Breast epithelium (tissue), 4 donors: ENCODE results near the gene LYZL2. TPM values are rescaled to one million over a fixed set of nuclear protein-coding genes. Genes with fewer than 3 reads are reported as not detected.

Source experiments
- DNase-seq, 2 donors: peaks; one replicate each; pipeline ENCODE4 v3.0.0-alpha.2; 2019; ENCODE audit warnings: low spot score in 2 of 2
- H3K27ac ChIP-seq, 2 donors: fragments of 200-600 bp; sonication (generic) in 1 of 2; one replicate each; pipeline ENCODE4 v1.5.1; 2016 to 2019; ENCODE audit warnings: mild to moderate bottlenecking in 1 of 2
- H3K27me3 ChIP-seq, 2 donors: fragments of 200-600 bp; sonication (generic) in 1 of 2; one replicate each; pipeline versions ENCODE4 v1.5.1 to v1.6.0; 2017 to 2019; ENCODE audit warnings: control low read depth in 1 of 2, mild to moderate bottlenecking in 1 of 2
- H3K36me3 ChIP-seq: fragments of 200-600 bp; one replicate; pipeline ENCODE4 v1.5.1; 2019
- H3K4me1 ChIP-seq, 2 donors: fragments of 200-600 bp; sonication (generic); one replicate each; pipeline ENCODE4 v1.5.1; 2016 to 2019; ENCODE audit warnings: control low read depth in 1 of 2
- H3K4me3 ChIP-seq, 3 donors: fragments of 200-600 bp; sonication (generic); 1 replicate in 2 of 3; 2 replicates in 1 of 3; pipeline ENCODE4 v1.5.1; 2016 to 2019; ENCODE audit warnings: mild to moderate bottlenecking in 3 of 3, moderate library complexity in 2 of 3
- H3K9me3 ChIP-seq, 2 donors: fragments of 200-600 bp; sonication (generic) in 1 of 2; one replicate each; pipeline ENCODE4 v1.5.1; 2016 to 2019; ENCODE audit warnings: control low read depth in 1 of 2
- CTCF ChIP-seq, 3 donors: fragments of 450-650 bp; IDR thresholded peaks; one replicate each; pipeline ENCODE4 v1.5.1; 2016 to 2017; ENCODE audit warnings: antibody characterized with exemption in 3 of 3, mild to moderate bottlenecking in 3 of 3, moderate library complexity in 3 of 3
- POLR2A ChIP-seq: fragments of 450-650 bp; IDR thresholded peaks from one replicate; pipeline ENCODE4 v1.6.1; 2016; ENCODE audit warnings: antibody characterized with exemption, mild to moderate bottlenecking, moderate library complexity
- POLR2AphosphoS5 ChIP-seq, 3 donors: sonication (generic); formaldehyde crosslinking; IDR thresholded peaks; one replicate each; pipeline ENCODE4 v1.6.1; 2017; ENCODE audit warnings: antibody characterized with exemption in 3 of 3
- intact Hi-C: fragments of 100-400 bp; cut with DNase I; formaldehyde crosslinking; loops from one replicate; pipeline ENCODE4 v1.15.1; 2023; ENCODE audit warnings: low total_unique reads
- total RNA-seq, 3 donors: library from RNA; depleted of rRNA; stranded (reverse); fragments of >200 nt; gene quantifications; one replicate each; pipeline ENCODE4 v1.1.0, GENCODE V29; 2016

The LYZL2 gene
- total RNA-seq, 3 donors from 2014 or later, result not detected

- Histone ChIP-seq H3K4me1 (peaks cover 4 to 6% of the 10 kb centered on the region in 2 donors), H3K9me3 (no peaks in the 10 kb centered on the region), H3K27me3 (no peaks in the 10 kb centered on the region), H3K36me3 (no peaks in the 10 kb centered on the region), H3K4me3 (no peak overlapping the region), H3K27ac (no peak overlapping the region)
- no peak for DNase-seq
- no peak for TF ChIP-seq POLR2A
- no peak for TF ChIP-seq POLR2AphosphoS5 (IDR thresholded peaks at IDR 0.05)
- no peak for TF ChIP-seq CTCF (IDR thresholded peaks at IDR 0.05)
- intact Hi-C loops, result no loop called here
Measured at GRCh38 chr10:30579574-30579973, 50.0 kb downstream of the LYZL2 start.

- Histone ChIP-seq H3K27me3 (no peaks in the 10 kb centered on the region), H3K4me3 (no peak overlapping the region), H3K27ac (no peak overlapping the region), H3K4me1 (no peaks in the 10 kb centered on the region), H3K36me3 (no peaks in the 10 kb centered on the region), H3K9me3 (no peaks in the 10 kb centered on the region)
- no peak for TF ChIP-seq CTCF (IDR thresholded peaks at IDR 0.05)
- no peak for TF ChIP-seq POLR2A
- no peak for TF ChIP-seq POLR2AphosphoS5 (IDR thresholded peaks at IDR 0.05)
- no peak for DNase-seq
- intact Hi-C loops, result no loop called here
Measured at GRCh38 chr10:30577048-30577447, 52.5 kb downstream of the LYZL2 start.

GRCh38 chr10:30576641-30577040 lies 52.9 kb downstream of the LYZL2 start:
- TF ChIP-seq POLR2A (no peak), CTCF (IDR thresholded peaks at IDR 0.05) (no peak), POLR2AphosphoS5 (IDR thresholded peaks at IDR 0.05) (no peak)
- H3K4me1 ChIP-seq, result no peaks in the 10 kb centered on the region

GRCh38 chr10:30574432-30574796 lies 55.1 kb downstream of the LYZL2 start:
- Histone ChIP-seq H3K27ac (no peak overlapping the region), H3K4me1 (no peaks in the 10 kb centered on the region), H3K9me3 (no peaks in the 10 kb centered on the region), H3K27me3 (no peaks in the 10 kb centered on the region), H3K4me3 (no peak overlapping the region), H3K36me3 (no peaks in the 10 kb centered on the region)
- no peak for DNase-seq
- intact Hi-C loops, result no loop called here
- TF ChIP-seq POLR2A (no peak), POLR2AphosphoS5 (IDR thresholded peaks at IDR 0.05) (no peak), CTCF (IDR thresholded peaks at IDR 0.05) (no peak)

More at GRCh38 chr10:30576641-30577040, 52.9 kb downstream of the LYZL2 start:
- no peaks in the 10 kb centered on the region for H3K36me3 ChIP-seq
- intact Hi-C loops, result no loop called here
- H3K27ac ChIP-seq, result no peak overlapping the region
- no peak for DNase-seq
- H3K4me3 ChIP-seq, result no peak overlapping the region
- no peaks in the 10 kb centered on the region for H3K27me3 ChIP-seq
- H3K9me3 ChIP-seq, result no peaks in the 10 kb centered on the region

- TF ChIP-seq CTCF (IDR thresholded peaks at IDR 0.05) (no peak), POLR2AphosphoS5 (IDR thresholded peaks at IDR 0.05) (no peak), POLR2A (no peak)
- intact Hi-C loops, result no loop called here
- no peak for DNase-seq
Measured at GRCh38 chr10:30573721-30574431, 55.7 kb downstream of the LYZL2 start.

More at GRCh38 chr10:30573721-30574431, 55.7 kb downstream of the LYZL2 start:
- Histone ChIP-seq H3K27ac (no peak overlapping the region), H3K36me3 (no peaks in the 10 kb centered on the region), H3K4me1 (no peaks in the 10 kb centered on the region), H3K4me3 (no peak overlapping the region), H3K9me3 (no peaks in the 10 kb centered on the region), H3K27me3 (no peaks in the 10 kb centered on the region)
